ENCODE measurements around the gene PTPN14.

Gene PTPN14

GRCh38 chr1:214301526-214301925 lies 249.9 kb downstream of the PTPN14 start:
- H3K36me3 ChIP-seq (ENCODE audit: control insufficient read depth in 2 of 2, insufficient read depth in 1 of 2, low read length in 2 of 2): no peaks in the 10 kb centered on the region
- H3K9me3 ChIP-seq (ENCODE audit: control insufficient read depth, insufficient read depth, low read depth, low read length): no peaks in the 10 kb centered on the region
- no peak overlapping the region for H3K27ac ChIP-seq (ENCODE audit: extremely low read depth, low read depth, low read length)
- peaks cover 9% of the 10 kb centered on the region for H3K4me1 ChIP-seq (ENCODE audit: control insufficient read depth, insufficient read depth, low read length)
- H3K4me3 ChIP-seq (ENCODE audit: low read depth, low read length): no peak overlapping the region
- POLR2A ChIA-PET: no interaction called here
- CTCF ChIA-PET: interaction anchor here (0.7 to 2.0 kb wide), 2 partner anchors 40 to 72 kb away, joined by 3 to 7 read pairs; no protein-coding TSS in a partner anchor
- TF ChIP-seq ZNF48 (tag by site-specific recombination; IDR thresholded peaks at IDR 0.05) (no peak), ZNF548 (tag by site-specific recombination; IDR thresholded peaks at IDR 0.05) (no peak), ZNF16 (tag by site-specific recombination; IDR thresholded peaks at IDR 0.05; ENCODE audit: low read depth) (no peak), ZNF132 (tag by site-specific recombination; IDR thresholded peaks at IDR 0.05; ENCODE audit: borderline replicate concordance) (no peak), ZBTB20 (tag by site-specific recombination; IDR thresholded peaks at IDR 0.05) (no peak), ZNF768 (tag by site-specific recombination; IDR thresholded peaks at IDR 0.05) (no peak), ZNF324 (tag by site-specific recombination; IDR thresholded peaks at IDR 0.05) (no peak), ZNF221 (tag by site-specific recombination; IDR thresholded peaks at IDR 0.05; ENCODE audit: borderline replicate concordance) (no peak), ZNF830 (tag by site-specific recombination; IDR thresholded peaks at IDR 0.05; ENCODE audit: low read depth) (no peak), HOXA7 (CRISPR knock-in tag; IDR thresholded peaks at IDR 0.05; ENCODE audit: borderline replicate concordance) (no peak), ZBTB11 (tag by site-specific recombination; conservative IDR thresholded peaks at IDR 0.05; ENCODE audit: low read depth) (no peak), ZNF10 (tag by site-specific recombination; IDR thresholded peaks at IDR 0.05) (no peak), ZNF664 (tag by site-specific recombination; IDR thresholded peaks at IDR 0.05) (no peak), ZNF514 (tag by site-specific recombination; IDR thresholded peaks at IDR 0.05) (no peak), SETDB1 (IDR thresholded peaks at IDR 0.05; ENCODE audit: insufficient read length, low read length) (no peak), ZBTB48 (tag by site-specific recombination; IDR thresholded peaks at IDR 0.05) (no peak), KLF10 (tag by site-specific recombination; IDR thresholded peaks at IDR 0.05) (no peak), ZNF280D (tag by site-specific recombination; IDR thresholded peaks at IDR 0.05) (no peak), RBAK (tag by site-specific recombination; IDR thresholded peaks at IDR 0.05) (no peak), SCRT1 (tag by site-specific recombination; IDR thresholded peaks at IDR 0.05; ENCODE audit: borderline replicate concordance) (no peak)

GRCh38 chr1:214300149-214300780 lies 251.1 kb downstream of the PTPN14 start:
- Histone ChIP-seq H3K27ac (ENCODE audit: extremely low read depth, low read depth, low read length) (no peak overlapping the region), H3K9me3 (ENCODE audit: control insufficient read depth, insufficient read depth, low read depth, low read length) (no peaks in the 10 kb centered on the region), H3K4me3 (ENCODE audit: low read depth, low read length) (no peak overlapping the region), H3K4me1 (ENCODE audit: control insufficient read depth, insufficient read depth, low read length) (peaks cover 20% of the 10 kb centered on the region), H3K36me3 (ENCODE audit: control insufficient read depth in 2 of 2, insufficient read depth in 1 of 2, low read length in 2 of 2) (no peaks in the 10 kb centered on the region)
- POLR2A ChIA-PET: no interaction called here
- TF ChIP-seq ZNF214 (tag by site-specific recombination; IDR thresholded peaks at IDR 0.05; ENCODE audit: borderline replicate concordance) (no peak), ZNF341 (tag by site-specific recombination; IDR thresholded peaks at IDR 0.05; ENCODE audit: low read depth) (peak; percentile 22; the same call in 1 of the 2 replicates)
- CTCF ChIA-PET: interaction anchor here (0.7 to 2.0 kb wide), 4 partner anchors 18 to 1267 kb away, joined by 3 to 7 read pairs (median 4); no protein-coding TSS in a partner anchor

Measured in HEK293 (cell line).